H1 (cell line): ENCODE results near the gene ENTREP1. TPM values are rescaled to one million over a fixed set of nuclear protein-coding genes. Genes with fewer than 3 reads are reported as not detected.

Experiments
- CBX8 ChIP-seq: fragments of 300-800, 300-1000 bp; sonication (generic); IDR thresholded peaks from 2 replicates; pipeline ENCODE4 v1.7.1; 2016; ENCODE audit warnings: low read depth, low read length, borderline replicate concordance
- CHD1 ChIP-seq: IDR thresholded peaks from 2 replicates; pipeline ENCODE4 v1.6.1; 2012; ENCODE audit warnings: low read depth, low read length, improper control_type of control experiment
- EP300 ChIP-seq, 2 experiments: IDR thresholded peaks; 1 replicate in 1 of 2; 2 replicates in 1 of 2; pipeline ENCODE4 v1.6.1; 2011 to 2012; ENCODE audit warnings: low read depth in 2 of 2, low read length in 2 of 2, mild to moderate bottlenecking in 2 of 2, borderline replicate concordance in 1 of 2, inconsistent platforms in 1 of 2, moderate library complexity in 1 of 2
- MAFK ChIP-seq: IDR thresholded peaks from 2 replicates; pipeline ENCODE4 v1.6.1; 2012; ENCODE audit warnings: low read depth, mild to moderate bottlenecking, improper control_type of control experiment, low read length
- SP2 ChIP-seq: IDR thresholded peaks from 2 replicates; pipeline ENCODE4 v1.6.1; 2012; ENCODE audit warnings: mild to moderate bottlenecking, low read length, inconsistent platforms
- SP4 ChIP-seq: IDR thresholded peaks from 2 replicates; pipeline ENCODE4 v1.6.1; 2012; ENCODE audit warnings: low read length, inconsistent platforms
- SRF ChIP-seq: IDR thresholded peaks from 2 replicates; pipeline ENCODE4 v1.6.1; 2011; ENCODE audit warnings: mild to moderate bottlenecking, low read depth, low read length, moderate library complexity
- TAF1 ChIP-seq: IDR thresholded peaks from 2 replicates; pipeline ENCODE4 v1.6.1; 2011; ENCODE audit warnings: mild to moderate bottlenecking, low read depth, low read length
- TAF7 ChIP-seq: optimal IDR thresholded peaks from 2 replicates; pipeline ENCODE3; 2011; ENCODE audit warnings: low read depth, mild to moderate bottlenecking, inconsistent platforms, low read length, moderate library complexity, borderline replicate concordance
- TEAD4 ChIP-seq: IDR thresholded peaks from 2 replicates; pipeline ENCODE4 v1.6.1; 2012; ENCODE audit warnings: low read depth, low read length, inconsistent platforms, mixed read lengths
- polyA plus RNA-seq, 7 experiments: library from polyadenylated mRNA; depleted of rRNA in 3 of 7; stranded (reverse) in 5 of 7; unstranded in 2 of 7; fragments of >200 nt in 5 of 7; fragments of 200-250 nt in 2 of 7; gene quantifications; 1 replicate in 5 of 7; 2 replicates in 1 of 7; 4 replicates in 1 of 7; pipeline versions ENCODE4 v1.2.1 to v1.2.3, GENCODE V29; 2011 to 2013; ENCODE audit warnings: missing spikeins in 2 of 7, mixed read lengths in 2 of 7
- total RNA-seq: library from RNA; stranded (reverse); fragmentation: NEBNext Ultra II Directional; extraction: Animal tissue kit (Norgen Biotek cat#: 25700); gene quantifications from 2 replicates; pipeline ENCODE4 v1.2.1, GENCODE V29; 2021
- TF ChIP-seq, protein P1 (sequence below): IDR thresholded peaks from 2 replicates; pipeline ENCODE4 v1.6.1; 2011; ENCODE audit warnings: low read depth, mild to moderate bottlenecking, low read length; ENCODE audit not compliant: insufficient read depth

ENTREP1 gene
- total and polyA plus RNA-seq, 2 of the 8 experiments (the other 6 are each of a cell fraction or from before 2014, with no cell fraction given) = 15.3 to 25.0 TPM

DNA sequence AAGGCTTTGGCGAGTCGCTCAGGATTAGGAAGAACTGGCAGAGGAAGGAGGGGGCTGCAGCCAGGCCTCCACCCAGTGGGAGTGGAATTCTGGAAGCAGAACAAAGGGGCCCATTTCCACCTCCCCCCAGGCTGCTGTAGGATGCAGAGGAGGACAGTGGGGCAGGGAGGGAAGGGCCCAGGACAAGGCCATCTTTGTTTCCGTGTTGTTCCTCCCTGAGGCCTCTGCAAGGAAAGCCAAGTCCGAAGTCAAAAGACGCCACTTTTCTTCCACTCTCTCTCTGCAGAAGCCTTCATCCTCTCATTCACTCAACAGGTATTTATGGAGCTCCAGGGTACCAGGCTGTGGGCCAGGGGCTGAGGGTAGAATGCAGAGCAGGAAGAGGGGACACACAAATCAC lies 70.7 kb downstream of the ENTREP1 start (continued):
- TF ChIP-seq CBX8 (no peak), CHD1 (no peak), EP300 (IDR thresholded peaks at IDR 0.05; ENCODE audit: borderline replicate concordance in 1 of 2, low read depth in 2 of 2, low read length in 2 of 2) (no peak), SRF (no peak), MAFK (no peak), TAF7 (no peak), SP4 (no peak), SP2 (no peak), TEAD4 (no peak), TAF1 (no peak)
- TF ChIP-seq, protein P1, sequence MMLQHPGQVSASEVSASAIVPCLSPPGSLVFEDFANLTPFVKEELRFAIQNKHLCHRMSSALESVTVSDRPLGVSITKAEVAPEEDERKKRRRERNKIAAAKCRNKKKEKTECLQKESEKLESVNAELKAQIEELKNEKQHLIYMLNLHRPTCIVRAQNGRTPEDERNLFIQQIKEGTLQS = no peak
